Neural cell (in vitro differentiated cells): ENCODE measurements around the gene FSTL3. TPM values are rescaled to one million over a fixed set of nuclear protein-coding genes. Genes with fewer than 3 reads are reported as not detected.

Experiments
- H2AFZ ChIP-seq: fragments of 200-600, 300-800 bp; sonication (generic), shearing (Covaris generic); 2 replicates; pipeline ENCODE4 v1.6.0; 2014; ENCODE audit warnings: low read depth, mild to moderate bottlenecking, antibody characterized with exemption, low read length, moderate library complexity
- H3F3A ChIP-seq: fragments of 200-600 bp; shearing (Covaris generic); 2 replicates; pipeline ENCODE4 v1.6.1; 2016; ENCODE audit warnings: mild to moderate bottlenecking, moderate library complexity, mixed read lengths, antibody characterized with exemption, low read length; ENCODE audit not compliant: insufficient read depth, poor library complexity, severe bottlenecking
- H3K27ac ChIP-seq: fragments of 200-600, 300-800 bp; sonication (generic), shearing (Covaris generic); 2 replicates; pipeline ENCODE4 v1.5.1; 2014; ENCODE audit warnings: mild to moderate bottlenecking, low read length, moderate library complexity
- H3K27me3 ChIP-seq: fragments of 300-800, 200-600 bp; sonication (generic), shearing (Covaris generic); 2 replicates; pipeline ENCODE4 v1.6.0; 2014; ENCODE audit warnings: mild to moderate bottlenecking, low read depth, low read length, moderate library complexity; ENCODE audit not compliant: insufficient read depth
- H3K36me3 ChIP-seq: fragments of 300-800, 200-600 bp; sonication (generic), shearing (Covaris generic); 2 replicates; pipeline ENCODE4 v1.5.1; 2014; ENCODE audit warnings: mild to moderate bottlenecking, antibody characterized with exemption, low read length, moderate library complexity; ENCODE audit not compliant: insufficient read depth
- H3K4me2 ChIP-seq: fragments of 300-800, 200-600 bp; sonication (generic), shearing (Covaris generic); 2 replicates; pipeline ENCODE4 v1.6.0; 2014; ENCODE audit warnings: mild to moderate bottlenecking, low read length
- H3K4me3 ChIP-seq: fragments of 300-800, 200-600 bp; sonication (generic), shearing (Covaris generic); 2 replicates; pipeline ENCODE4 v1.5.1; 2014; ENCODE audit warnings: mild to moderate bottlenecking, low read length, moderate library complexity
- H3K79me2 ChIP-seq: fragments of 200-600 bp; shearing (Covaris generic); replicated peaks from 2 replicates; pipeline ENCODE4 v1.6.0; 2014; ENCODE audit warnings: mild to moderate bottlenecking, low read length, moderate library complexity; ENCODE audit not compliant: insufficient read depth
- H3K9ac ChIP-seq: fragments of 300-800, 200-600 bp; sonication (generic), shearing (Covaris generic); 2 replicates; pipeline ENCODE4 v1.6.1; 2016; ENCODE audit warnings: mild to moderate bottlenecking, low read length, mixed read lengths
- H3K9me2 ChIP-seq: fragments of 200-600 bp; shearing (Covaris generic); 2 replicates; pipeline ENCODE4 v1.6.1; 2016; ENCODE audit warnings: mild to moderate bottlenecking, low read length, mixed read lengths; ENCODE audit not compliant: insufficient read depth
- H3K9me3 ChIP-seq: fragments of 200-600, 300-800 bp; sonication (generic), shearing (Covaris generic); 2 replicates; pipeline ENCODE4 v1.6.1; 2016; ENCODE audit warnings: mild to moderate bottlenecking, mixed run types, low read length, moderate library complexity, mixed read lengths
- H4K20me1 ChIP-seq: fragments of 200-600 bp; shearing (Covaris generic); 2 replicates; pipeline ENCODE4 v1.6.1; 2016; ENCODE audit warnings: mild to moderate bottlenecking, mixed run types; ENCODE audit not compliant: insufficient read depth
- EP300 ChIP-seq: fragments of 450-650 bp; conservative IDR thresholded peaks from 2 replicates; pipeline ENCODE4 v1.6.1; 2014; ENCODE audit warnings: antibody characterized with exemption, mild to moderate bottlenecking, moderate library complexity; ENCODE audit not compliant: poor library complexity, severe bottlenecking
- EZH2 ChIP-seq: fragments of 200-600, 300-800 bp; shearing (Covaris generic), sonication (generic); IDR thresholded peaks from 2 replicates; pipeline ENCODE4 v1.6.1; 2014; ENCODE audit warnings: antibody characterized with exemption, low read length, borderline replicate concordance, mild to moderate bottlenecking; ENCODE audit not compliant: insufficient read depth, poor library complexity, severe bottlenecking
- MXI1 ChIP-seq: fragments of 450-650 bp; conservative IDR thresholded peaks from 2 replicates; pipeline ENCODE4 v1.6.1; 2014; ENCODE audit warnings: antibody characterized with exemption, mild to moderate bottlenecking; ENCODE audit not compliant: poor library complexity, severe bottlenecking
- POLR2AphosphoS5 ChIP-seq: IDR thresholded peaks from 2 replicates; pipeline ENCODE4 v1.6.1; 2012
- RAD21 ChIP-seq: fragments of 450-650 bp; conservative IDR thresholded peaks from 2 replicates; pipeline ENCODE4 v1.6.1; 2014; ENCODE audit warnings: antibody characterized with exemption, mild to moderate bottlenecking, moderate library complexity
- SMC3 ChIP-seq: fragments of 450-650 bp; conservative IDR thresholded peaks from 2 replicates; pipeline ENCODE4 v1.6.1; 2014; ENCODE audit warnings: antibody characterized with exemption, mild to moderate bottlenecking, moderate library complexity; ENCODE audit not compliant: poor library complexity
- TAF1 ChIP-seq: IDR thresholded peaks from 2 replicates; pipeline ENCODE4 v1.6.1; 2012; ENCODE audit warnings: low read depth
- polyA plus RNA-seq: library from polyadenylated mRNA; depleted of rRNA; stranded (reverse); fragments of >200 nt; gene quantifications from 2 replicates; pipeline ENCODE4 v1.2.3, GENCODE V29; 2014
- TF ChIP-seq, protein P1 (sequence below): IDR thresholded peaks from 2 replicates; pipeline ENCODE4 v1.6.1; 2012; ENCODE audit warnings: borderline replicate concordance
- TF ChIP-seq, protein P2 (sequence below): fragments of 450-650 bp; IDR thresholded peaks from 2 replicates; pipeline ENCODE4 v1.5.1; 2014; ENCODE audit warnings: antibody characterized with exemption, mild to moderate bottlenecking, moderate library complexity; ENCODE audit not compliant: poor library complexity, severe bottlenecking

Gene FSTL3
- polyA plus RNA-seq, 1 donor from 2014 or later: 3.1 TPM

- Histone ChIP-seq H3K4me3 (no peak overlapping the region), H3K4me2 (no peak overlapping the region), H3K36me3 (no peaks in the 10 kb centered on the region), H3K9me2 (no peaks in the 10 kb centered on the region), H3F3A (no peaks in the 10 kb centered on the region), H3K79me2 (peaks cover 43% of the 10 kb centered on the region), H2AFZ (no peak overlapping the region), H3K27ac (no peak overlapping the region), H4K20me1 (no peaks in the 10 kb centered on the region), H3K9ac (no peak overlapping the region), H3K9me3 (no peaks in the 10 kb centered on the region), H3K27me3 (no peaks in the 10 kb centered on the region)
- TF ChIP-seq, protein P1, sequence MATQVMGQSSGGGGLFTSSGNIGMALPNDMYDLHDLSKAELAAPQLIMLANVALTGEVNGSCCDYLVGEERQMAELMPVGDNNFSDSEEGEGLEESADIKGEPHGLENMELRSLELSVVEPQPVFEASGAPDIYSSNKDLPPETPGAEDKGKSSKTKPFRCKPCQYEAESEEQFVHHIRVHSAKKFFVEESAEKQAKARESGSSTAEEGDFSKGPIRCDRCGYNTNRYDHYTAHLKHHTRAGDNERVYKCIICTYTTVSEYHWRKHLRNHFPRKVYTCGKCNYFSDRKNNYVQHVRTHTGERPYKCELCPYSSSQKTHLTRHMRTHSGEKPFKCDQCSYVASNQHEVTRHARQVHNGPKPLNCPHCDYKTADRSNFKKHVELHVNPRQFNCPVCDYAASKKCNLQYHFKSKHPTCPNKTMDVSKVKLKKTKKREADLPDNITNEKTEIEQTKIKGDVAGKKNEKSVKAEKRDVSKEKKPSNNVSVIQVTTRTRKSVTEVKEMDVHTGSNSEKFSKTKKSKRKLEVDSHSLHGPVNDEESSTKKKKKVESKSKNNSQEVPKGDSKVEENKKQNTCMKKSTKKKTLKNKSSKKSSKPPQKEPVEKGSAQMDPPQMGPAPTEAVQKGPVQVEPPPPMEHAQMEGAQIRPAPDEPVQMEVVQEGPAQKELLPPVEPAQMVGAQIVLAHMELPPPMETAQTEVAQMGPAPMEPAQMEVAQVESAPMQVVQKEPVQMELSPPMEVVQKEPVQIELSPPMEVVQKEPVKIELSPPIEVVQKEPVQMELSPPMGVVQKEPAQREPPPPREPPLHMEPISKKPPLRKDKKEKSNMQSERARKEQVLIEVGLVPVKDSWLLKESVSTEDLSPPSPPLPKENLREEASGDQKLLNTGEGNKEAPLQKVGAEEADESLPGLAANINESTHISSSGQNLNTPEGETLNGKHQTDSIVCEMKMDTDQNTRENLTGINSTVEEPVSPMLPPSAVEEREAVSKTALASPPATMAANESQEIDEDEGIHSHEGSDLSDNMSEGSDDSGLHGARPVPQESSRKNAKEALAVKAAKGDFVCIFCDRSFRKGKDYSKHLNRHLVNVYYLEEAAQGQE: no peak
- no peak for TF ChIP-seq TAF1
- TF ChIP-seq MXI1: no peak
- no peak for TF ChIP-seq SMC3
- no peak for TF ChIP-seq EP300
Observed at GRCh38 chr19:722553-723101, 46.4 kb downstream of the FSTL3 start.

DNA sequence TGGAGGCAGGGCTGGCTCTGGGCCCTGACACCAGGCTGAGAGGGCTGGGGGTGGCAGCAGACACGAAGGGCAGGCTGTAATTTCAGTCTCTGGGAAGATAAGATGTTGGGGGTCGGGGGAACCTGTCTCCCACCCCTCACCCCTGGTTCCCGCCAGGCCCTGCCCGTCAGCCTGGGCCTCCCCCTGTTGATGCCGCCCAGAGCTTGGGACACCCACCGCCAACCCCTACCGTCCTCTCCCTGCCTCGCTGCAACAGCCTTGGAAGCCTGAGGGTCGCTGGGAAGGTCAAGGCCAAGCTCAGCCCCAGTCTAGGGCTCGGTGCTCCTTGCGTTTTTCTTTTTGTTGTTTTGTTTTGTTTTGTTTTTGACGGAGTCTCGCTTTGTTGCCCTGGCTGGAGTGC, 47.1 kb downstream of the FSTL3 start:
- Histone ChIP-seq H3K9me2 (no peaks in the 10 kb centered on the region), H2AFZ (no peak overlapping the region), H4K20me1 (no peaks in the 10 kb centered on the region), H3K27ac (no peak overlapping the region), H3K9me3 (no peaks in the 10 kb centered on the region), H3K4me2 (no peak overlapping the region), H3F3A (no peaks in the 10 kb centered on the region), H3K79me2 (peaks cover 39% of the 10 kb centered on the region), H3K9ac (no peak overlapping the region), H3K27me3 (no peaks in the 10 kb centered on the region), H3K4me3 (no peak overlapping the region), H3K36me3 (no peaks in the 10 kb centered on the region)
- no peak for TF ChIP-seq POLR2AphosphoS5
- no peak for TF ChIP-seq TAF1
- no peak for TF ChIP-seq EZH2
- TF ChIP-seq, protein P2, sequence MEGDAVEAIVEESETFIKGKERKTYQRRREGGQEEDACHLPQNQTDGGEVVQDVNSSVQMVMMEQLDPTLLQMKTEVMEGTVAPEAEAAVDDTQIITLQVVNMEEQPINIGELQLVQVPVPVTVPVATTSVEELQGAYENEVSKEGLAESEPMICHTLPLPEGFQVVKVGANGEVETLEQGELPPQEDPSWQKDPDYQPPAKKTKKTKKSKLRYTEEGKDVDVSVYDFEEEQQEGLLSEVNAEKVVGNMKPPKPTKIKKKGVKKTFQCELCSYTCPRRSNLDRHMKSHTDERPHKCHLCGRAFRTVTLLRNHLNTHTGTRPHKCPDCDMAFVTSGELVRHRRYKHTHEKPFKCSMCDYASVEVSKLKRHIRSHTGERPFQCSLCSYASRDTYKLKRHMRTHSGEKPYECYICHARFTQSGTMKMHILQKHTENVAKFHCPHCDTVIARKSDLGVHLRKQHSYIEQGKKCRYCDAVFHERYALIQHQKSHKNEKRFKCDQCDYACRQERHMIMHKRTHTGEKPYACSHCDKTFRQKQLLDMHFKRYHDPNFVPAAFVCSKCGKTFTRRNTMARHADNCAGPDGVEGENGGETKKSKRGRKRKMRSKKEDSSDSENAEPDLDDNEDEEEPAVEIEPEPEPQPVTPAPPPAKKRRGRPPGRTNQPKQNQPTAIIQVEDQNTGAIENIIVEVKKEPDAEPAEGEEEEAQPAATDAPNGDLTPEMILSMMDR: no peak
- TF ChIP-seq EP300: no peak
- no peak for TF ChIP-seq MXI1
- no peak for TF ChIP-seq RAD21
- TF ChIP-seq, protein P1: no peak
- TF ChIP-seq SMC3: no peak
